Glomerular visceral epithelial cell (primary cell): ENCODE data around the gene ARHGEF26.

Experiments
- DNase-seq: peaks from one replicate; pipeline ENCODE4 v3.0.0-alpha.2; 2016; ENCODE audit errors: extremely low spot score

ARHGEF26 gene

GRCh38 chr3:154252759-154253638 lies 131.8 kb downstream of the ARHGEF26 start:
- peak; percentile 81 for DNase-seq

DNA sequence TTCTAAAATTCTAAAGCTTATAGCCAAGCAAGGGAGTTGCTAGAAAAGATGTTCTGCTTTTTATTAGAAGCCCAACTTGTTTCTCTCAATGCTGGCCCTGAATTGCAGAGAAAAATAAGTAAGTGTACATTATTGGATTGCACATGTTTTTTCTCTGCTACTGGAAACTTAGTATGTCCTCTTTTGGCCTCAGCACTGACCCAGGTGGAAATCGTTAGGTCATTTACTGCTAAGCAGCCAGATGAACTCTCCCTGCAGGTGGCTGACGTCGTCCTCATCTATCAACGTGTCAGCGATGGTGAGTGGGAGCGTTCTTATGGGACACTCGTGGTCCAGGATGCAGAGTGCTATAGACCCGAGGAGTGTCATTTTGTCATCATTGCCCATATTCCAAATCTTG lies 133.3 kb downstream of the ARHGEF26 start:
- no peak for DNase-seq

GRCh38 chr3:154273381-154273780 lies 152.2 kb downstream of the ARHGEF26 start:
- DNase-seq = no peak

DNA sequence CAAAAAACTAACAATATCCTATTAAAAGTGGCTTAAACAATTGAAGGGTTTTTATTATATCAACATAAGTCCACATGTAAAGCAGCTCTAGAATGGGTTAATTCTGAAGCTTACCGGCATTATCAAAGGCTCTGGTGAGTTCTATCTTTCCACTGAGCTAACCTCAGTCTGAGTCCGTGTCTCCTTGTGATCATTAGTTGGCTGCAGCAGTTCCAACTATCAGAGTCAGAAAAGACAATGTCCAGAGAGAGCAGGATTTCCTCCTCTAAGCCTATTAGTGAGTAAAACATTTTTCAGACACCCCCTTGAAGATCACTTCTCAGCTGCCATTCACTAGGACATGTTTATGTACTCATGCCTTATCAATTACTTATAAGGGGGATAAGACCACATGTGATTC lies 153.2 kb downstream of the ARHGEF26 start:
- DNase-seq = no peak

GRCh38 chr3:154275292-154275691 lies 154.1 kb downstream of the ARHGEF26 start:
- DNase-seq = no peak

DNA sequence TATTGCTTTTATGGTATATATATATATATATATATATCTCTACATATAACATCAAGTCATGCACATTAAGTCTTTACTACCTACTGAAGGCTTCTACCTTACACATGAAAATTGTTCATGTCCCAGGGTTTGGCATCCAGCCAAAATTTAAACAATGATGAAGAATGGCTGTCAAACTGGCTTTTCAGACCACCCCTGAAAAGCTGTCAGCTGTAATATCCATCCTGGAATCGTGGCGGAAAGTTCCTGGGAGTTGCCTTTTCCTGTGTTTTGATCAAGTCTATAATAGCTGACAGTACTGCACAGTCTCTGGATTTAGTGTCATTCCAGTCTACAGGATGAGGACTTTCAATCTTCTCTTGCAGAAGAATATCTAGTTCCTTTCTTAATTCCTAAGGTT lies 154.8 kb downstream of the ARHGEF26 start:
- DNase-seq = no peak

GRCh38 chr3:154280161-154280560 lies 159.0 kb downstream of the ARHGEF26 start:
- DNase-seq = no peak

DNA sequence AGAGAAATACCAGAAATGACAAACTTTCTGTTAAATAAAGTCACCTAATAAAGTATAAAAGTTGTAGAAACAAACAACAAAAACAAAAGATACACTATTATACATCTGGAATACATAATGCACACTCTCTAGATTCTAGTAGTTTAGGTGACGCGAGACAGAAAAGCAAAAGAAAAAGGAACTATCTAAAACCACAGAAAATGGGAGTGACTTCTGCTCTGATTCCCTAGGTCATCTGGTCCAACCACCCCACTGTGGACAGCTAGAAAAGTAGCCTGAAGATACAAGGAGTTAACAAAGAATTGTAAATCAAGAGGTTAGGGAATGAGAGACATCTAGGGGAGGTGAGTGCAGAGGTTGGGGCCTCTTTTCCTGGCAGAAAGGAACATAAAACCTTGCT lies 164.0 kb downstream of the ARHGEF26 start:
- DNase-seq = no peak

- no peak for DNase-seq
Measured at GRCh38 chr3:154290187-154290586, 169.0 kb downstream of the ARHGEF26 start.

DNA sequence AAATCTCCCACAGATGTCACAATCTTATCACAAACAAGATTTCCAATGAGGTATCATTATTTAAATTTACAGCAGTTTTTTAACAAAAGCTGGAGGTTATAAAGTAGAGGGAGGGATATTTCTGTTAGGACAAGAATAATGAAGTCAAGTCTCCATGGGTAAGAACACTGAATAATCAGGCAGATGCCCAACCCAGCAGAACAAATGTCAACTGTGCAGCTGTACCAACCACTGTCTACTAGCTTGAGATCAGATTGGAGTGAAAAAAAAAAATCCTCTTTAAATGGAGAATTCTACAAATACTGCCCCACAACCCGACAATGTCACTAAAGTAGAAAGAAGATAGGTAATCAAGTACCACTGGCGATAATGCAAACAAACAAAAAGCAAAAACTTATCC lies 172.8 kb downstream of the ARHGEF26 start:
- no peak for DNase-seq

- no peak for DNase-seq
Measured at GRCh38 chr3:154301561-154301960, 180.4 kb downstream of the ARHGEF26 start.

DNA sequence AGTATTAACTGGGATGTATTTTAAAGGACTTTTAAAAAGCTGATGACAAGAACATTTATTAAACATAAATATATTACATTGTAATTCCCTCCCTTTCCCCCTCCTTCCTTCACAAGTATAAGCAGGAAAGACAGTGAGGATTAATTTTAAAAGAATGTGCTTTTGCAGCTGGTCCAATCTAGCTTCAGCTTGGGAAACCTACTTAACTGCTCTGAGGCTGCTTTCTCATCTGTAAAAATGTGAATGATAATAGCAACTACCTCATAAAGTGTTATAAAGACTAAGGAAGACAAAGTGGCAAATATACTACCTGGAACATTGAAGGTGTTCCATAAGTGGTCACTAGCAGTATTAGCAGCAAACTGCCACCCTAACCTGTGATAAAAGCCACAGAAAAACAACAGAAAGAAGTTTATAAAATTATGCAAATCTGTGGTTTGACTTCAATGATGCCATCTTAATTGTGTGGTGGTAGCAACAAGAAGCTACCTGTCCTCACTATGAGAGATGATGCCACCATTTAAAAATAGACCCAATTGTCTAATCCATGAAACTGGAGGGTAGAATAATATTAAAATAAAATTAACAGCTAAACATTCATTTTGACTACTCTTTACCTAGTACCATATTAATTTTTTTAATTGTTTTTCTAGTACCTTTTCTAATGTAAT lies 183.1 kb downstream of the ARHGEF26 start:
- DNase-seq = no peak

GRCh38 chr3:154304936-154305335 lies 183.7 kb downstream of the ARHGEF26 start:
- no peak for DNase-seq

DNA sequence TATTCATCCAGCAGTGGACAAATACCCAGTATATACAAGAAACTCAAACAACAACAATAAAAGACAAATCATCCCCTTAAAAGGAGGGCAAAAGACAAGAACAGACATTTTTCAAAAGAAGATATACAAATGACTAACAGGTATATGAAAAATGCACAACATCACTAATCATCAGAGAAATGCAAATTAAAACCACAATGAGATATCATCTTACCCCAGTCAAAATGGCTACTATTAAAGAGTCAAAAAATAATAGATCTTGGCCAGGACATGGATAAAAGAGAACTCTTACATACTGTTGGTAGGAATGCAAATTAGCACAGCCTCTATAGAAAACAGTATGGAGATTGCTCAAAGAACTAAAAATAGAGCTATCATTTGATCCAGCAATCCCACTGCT lies 186.2 kb downstream of the ARHGEF26 start:
- DNase-seq = no peak
